NCI-H345 (cell line): ENCODE data around the gene UVRAG.
"Not testable (repeated sequence)": the region's sequence is repeated elsewhere in the genome, so short reads cannot be mapped to it uniquely, and the experiment has no call there.

Source experiments
- DNase-seq: peaks from one replicate; lab custom pipeline; 2025; lab: John Stamatoyannopoulos, UW

Gene UVRAG

GRCh38 chr11:75968021-75968625 is 153.1 kb downstream of the UVRAG start:
- no peak for DNase-seq

GRCh38 chr11:75969626-75970308 is 154.8 kb downstream of the UVRAG start:
- no peak for DNase-seq

DNA sequence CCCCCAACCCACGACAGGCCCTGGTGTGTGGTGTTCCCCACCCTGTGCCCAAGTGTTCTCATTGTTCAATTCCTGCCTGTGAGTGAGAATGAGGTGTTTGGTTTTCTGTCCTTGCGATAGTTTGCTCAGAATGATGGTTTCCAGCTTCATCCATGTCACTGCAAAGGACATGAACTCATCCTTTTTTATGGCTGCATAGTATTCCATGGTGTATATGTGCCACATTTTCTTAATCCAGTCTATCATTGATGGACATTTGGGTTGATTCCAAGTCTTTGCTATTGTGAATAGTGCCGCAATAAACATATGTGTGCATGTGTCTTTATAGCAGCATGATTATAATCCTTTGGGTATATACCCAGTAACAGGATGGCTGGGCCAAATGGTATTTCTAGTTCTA is 158.7 kb downstream of the UVRAG start:
- DNase-seq, result not testable (repeated sequence)

- not testable (repeated sequence) for DNase-seq
Measured at GRCh38 chr11:75979075-75979474, 164.1 kb downstream of the UVRAG start.

GRCh38 chr11:75979479-75980027 is 164.5 kb downstream of the UVRAG start:
- DNase-seq, result not testable (repeated sequence)

- no peak for DNase-seq
Measured at GRCh38 chr11:75980031-75980430, 165.0 kb downstream of the UVRAG start.

GRCh38 chr11:75981546-75981945 is 166.5 kb downstream of the UVRAG start:
- DNase-seq, result no peak

GRCh38 chr11:75982309-75982708 is 167.3 kb downstream of the UVRAG start:
- no peak for DNase-seq

- no peak for DNase-seq
Measured at GRCh38 chr11:75986966-75987365, 172.0 kb downstream of the UVRAG start.

DNA sequence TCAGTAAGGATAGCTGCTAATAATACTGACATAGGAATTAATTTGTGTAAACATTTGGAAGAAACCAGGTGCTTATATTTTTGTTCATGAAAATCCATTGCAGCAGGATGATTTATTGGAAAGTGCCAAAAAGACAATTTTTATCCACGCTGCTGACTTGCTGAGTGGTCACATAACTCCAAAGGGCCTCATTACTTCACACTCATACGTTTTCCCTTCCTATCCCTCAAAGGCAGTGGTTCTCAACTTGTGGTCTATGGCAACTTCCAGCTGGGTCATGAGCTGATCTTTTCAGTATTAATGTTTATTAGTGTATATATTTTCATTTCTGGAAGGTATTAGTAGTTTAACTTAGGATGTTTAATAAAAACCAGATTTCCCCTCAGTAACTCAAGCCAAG is 178.1 kb downstream of the UVRAG start:
- no peak for DNase-seq

- DNase-seq, result no peak
Measured at GRCh38 chr11:75994616-75995015, 179.6 kb downstream of the UVRAG start.

DNA sequence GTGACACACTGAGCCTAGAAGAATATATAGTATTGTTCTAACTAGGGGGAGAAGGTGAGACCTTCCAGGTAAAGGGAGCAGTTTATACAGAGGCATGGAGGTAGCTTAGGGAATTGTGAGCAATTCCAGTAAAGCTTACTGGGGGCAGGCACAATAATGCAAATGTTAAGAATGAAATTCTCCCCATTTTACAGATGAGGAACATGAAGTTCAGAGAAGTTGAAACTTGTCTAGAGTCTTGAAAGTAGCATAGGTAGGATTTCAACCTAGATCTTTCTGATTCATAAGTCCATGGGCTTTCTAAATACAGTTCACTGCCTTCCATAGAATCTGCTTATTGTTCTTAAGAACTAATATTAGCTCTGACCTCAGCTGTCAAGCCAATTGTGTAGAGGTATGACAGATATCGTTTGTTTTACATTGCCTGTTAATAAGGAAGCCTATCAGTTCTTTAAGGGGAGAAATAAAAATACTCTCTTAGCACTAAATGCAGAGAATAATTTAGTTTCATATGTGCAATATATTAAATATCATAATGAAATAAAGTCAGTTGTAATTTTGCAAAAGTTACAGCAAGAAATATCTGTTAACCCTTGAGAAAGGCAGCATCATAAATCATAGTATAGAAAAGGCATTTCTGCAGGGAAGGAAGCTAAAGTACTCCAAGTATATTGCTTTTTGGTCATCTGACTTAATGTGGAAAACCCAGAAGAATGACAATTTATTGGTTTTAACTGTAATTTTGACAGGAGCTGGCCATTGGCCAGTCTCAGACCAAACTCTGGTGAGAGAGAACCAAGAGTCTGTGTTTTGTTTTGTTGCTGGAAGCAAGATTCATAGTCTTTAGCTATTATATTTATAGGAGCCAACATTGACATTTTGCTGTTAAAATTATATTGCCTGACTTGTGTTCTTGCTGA is 181.8 kb downstream of the UVRAG start:
- DNase-seq, result no peak

DNA sequence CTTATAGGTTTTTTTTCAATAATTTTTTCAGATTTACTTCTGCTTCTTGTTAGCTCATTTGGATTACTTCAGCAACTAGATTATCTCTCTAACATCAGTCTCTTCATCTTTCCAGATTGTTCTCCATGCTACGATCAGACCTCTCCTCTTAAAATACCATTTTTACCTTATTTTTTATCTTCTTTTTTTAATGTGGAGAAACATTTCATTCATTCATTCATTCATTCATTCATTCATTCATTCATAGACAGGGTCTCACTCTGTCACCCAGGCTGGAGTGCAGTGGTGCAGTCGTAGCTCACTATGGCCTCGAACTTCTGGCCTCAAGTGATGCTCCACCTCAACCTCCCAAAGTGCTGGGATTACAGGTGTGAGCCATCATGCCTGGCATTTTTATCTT is 189.4 kb downstream of the UVRAG start:
- no peak for DNase-seq

DNA sequence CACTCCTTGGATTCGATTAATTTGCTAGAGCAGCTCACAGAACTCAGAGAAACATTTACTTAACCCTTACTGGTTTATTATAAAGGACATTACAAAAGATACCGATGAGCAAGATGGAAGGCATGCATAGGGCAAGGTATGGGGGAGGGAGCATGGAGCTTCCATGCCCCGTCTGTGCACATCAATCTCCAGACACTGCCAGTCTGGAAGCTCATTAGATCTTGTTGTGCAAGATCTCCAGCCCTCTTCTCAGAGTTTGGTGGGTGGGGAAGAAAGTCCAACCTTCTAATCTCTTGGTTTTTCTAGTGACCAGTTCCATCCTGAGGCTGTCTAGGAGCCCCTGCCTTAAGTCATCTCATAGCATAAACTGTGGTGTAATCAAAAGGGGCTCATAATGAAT is 190.7 kb downstream of the UVRAG start:
- no peak for DNase-seq

DNA sequence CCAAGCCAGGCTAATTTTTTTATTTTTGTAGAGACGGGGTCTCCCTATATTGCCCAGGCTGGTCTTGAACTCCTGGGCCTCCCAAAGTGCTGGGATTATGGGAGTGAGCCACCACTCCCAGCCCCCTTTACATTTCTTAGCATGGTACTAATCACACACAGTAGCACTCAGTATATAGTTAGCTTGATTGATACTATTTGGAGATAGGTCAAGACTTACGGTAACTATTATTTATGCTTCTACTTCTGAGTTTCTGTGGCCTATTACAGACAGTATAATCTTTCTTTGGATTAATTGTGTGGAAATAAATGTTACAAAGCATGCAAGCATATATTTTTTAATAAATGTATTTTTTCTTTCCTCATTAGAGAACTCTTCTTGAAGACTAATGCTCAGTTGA is 192.2 kb downstream of the UVRAG start:
- DNase-seq, result no peak

- DNase-seq, result no peak
Measured at GRCh38 chr11:76008474-76008873, 193.5 kb downstream of the UVRAG start.

DNA sequence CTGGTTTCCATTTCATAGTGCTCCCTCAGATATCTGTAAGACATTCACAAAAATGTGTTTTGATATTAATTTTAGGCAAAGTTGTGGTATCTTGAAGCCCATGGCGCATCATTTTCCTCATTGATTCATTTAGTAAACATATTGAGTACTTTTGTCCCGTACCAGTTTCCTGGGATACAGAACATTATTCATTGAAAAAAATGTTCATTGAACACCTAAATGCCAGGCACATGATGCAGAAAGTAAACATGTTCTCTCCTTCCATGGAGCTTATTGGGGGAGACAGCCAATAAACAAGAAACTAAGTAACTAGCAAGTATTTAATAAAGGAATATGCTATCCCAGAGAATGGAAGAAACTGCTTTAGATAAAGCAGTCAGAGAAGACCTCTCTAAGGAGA is 195.0 kb downstream of the UVRAG start:
- no peak for DNase-seq

DNA sequence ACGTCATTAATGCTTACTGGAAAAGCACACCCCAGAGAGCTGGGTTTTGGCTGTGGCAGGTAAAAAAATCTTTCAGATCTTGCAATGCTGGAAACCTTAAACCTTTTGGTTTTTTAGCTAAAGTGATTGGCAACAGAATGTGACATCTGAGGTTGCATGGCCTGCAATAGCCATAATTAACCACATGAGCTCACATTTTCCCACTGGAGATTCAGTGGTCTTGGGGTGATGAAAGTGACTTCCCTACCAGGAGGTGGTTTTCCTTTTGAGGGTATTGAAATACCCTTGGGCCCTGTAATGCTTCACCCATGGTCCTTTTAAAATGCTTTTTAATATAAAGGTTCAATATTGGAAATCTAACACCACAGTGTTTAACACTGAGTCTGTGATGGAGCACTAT is 198.5 kb downstream of the UVRAG start:
- DNase-seq, result no peak

DNA sequence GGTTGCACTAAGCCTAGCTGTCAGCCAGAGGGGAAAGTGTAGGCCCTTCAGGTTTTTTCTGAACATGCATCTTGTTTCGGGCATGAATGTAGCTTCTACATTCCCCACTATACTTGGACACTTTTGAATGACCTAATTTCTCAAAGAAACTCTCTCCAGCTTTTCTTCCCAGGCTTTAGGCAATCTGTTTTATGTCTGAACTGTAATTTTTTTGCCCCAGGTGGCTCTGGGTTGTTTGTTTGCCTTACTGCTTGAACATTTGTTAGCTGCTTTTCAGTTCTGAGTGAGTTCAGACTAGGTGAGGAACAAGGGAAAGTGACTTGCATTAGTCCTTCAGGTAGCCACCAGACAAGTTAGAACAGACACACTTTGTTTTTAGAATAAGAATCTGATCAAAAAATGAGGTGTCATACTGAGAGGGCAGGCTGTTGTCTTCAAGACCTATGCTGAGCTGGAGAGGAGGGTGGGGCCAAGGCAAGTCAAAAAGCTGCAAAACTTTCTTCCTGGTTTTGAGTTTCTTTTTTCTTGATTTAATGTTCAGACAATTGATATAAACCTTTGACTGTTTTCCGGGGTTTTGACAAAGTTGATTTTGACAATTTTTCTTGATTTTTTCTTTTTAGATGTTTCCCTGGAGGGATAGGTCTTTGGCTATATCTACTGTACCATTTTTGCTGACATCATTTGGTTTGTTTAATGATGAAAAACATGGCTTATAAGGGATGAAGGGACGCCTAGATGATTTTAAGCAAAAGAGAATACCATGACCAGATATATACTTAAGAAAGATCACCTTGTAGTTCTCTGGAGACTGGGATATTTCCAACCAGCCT is 208.4 kb downstream of the UVRAG start:
- DNase-seq, result no peak

DNA sequence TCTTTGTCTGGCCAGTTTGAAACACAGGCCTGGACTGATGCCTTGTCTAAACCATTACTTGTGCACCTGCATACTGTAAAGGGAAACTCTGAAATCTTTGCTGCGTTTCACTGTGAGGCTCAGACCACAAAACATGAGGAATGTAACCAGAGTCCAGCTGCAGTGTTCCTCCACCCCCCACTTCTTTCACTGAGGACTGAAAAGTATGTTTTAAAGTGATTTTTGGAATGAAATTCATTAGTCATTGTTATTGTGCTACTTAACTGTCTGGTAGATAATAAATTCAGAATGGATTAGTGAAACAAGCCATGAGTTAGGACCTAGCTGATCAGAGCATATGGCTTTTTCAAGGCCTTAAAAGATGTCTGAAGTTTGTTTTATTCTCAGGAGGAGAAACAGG is 210.1 kb downstream of the UVRAG start:
- no peak for DNase-seq

- DNase-seq, result no peak
Measured at GRCh38 chr11:76025817-76026216, 210.8 kb downstream of the UVRAG start.

- no peak for DNase-seq
Measured at GRCh38 chr11:76026281-76026680, 211.3 kb downstream of the UVRAG start.
